SK-MEL-5 (cell line): ENCODE data around the gene SIGLECL1. TPM values are rescaled to one million over a fixed set of nuclear protein-coding genes. Genes with fewer than 3 reads are reported as not detected.

Experiments
- small RNA-seq, 2 experiments: library from RNA; depleted of rRNA; stranded (forward); fragments of <200 nt; gene quantifications; one replicate each; pipeline ENCODE3, GENCODE V24; 2014
- total RNA-seq: library from RNA; depleted of rRNA; stranded (reverse); fragments of >200 nt; shearing (Covaris generic); gene quantifications from 2 replicates; pipeline ENCODE4 v1.2.3, GENCODE V29; 2014; rRNA removed

SIGLECL1 gene
- total RNA-seq, 1 experiment from 2014 or later: not detected

Small RNAs within 50 kb of the gene (small RNA-seq; reads per million reads assigned to genes)
- 0 reads per million in 2 experiments for gene MIR8074

Other genes with a start within 250 kb of the SIGLECL1 start
- gene KLK8, start 249.5 kb upstream of the SIGLECL1 start, total RNA-seq: 0.96 TPM in 1 of 2 replicates, not detected in the other
- gene KLK10, start 231.4 kb upstream of the SIGLECL1 start, total RNA-seq: not detected in 2 replicates
- not detected in 2 replicates for gene KLK11, start 224.5 kb upstream of the SIGLECL1 start, total RNA-seq
- not detected in 2 replicates for gene KLK12, start 216.1 kb upstream of the SIGLECL1 start, total RNA-seq
- gene KLK13, start 186.0 kb upstream of the SIGLECL1 start, total RNA-seq: not detected in 2 replicates
- not detected in 2 replicates for gene KLK14, start 168.2 kb upstream of the SIGLECL1 start, total RNA-seq
- 13.0 and 13.8 TPM in 2 replicates for gene CTU1, start 142.7 kb upstream of the SIGLECL1 start, total RNA-seq
- gene SIGLEC9, start 126.2 kb upstream of the SIGLECL1 start, total RNA-seq: not detected in 2 replicates
- gene SIGLEC7, start 108.8 kb upstream of the SIGLECL1 start, total RNA-seq: not detected in 2 replicates
- gene CD33, start 26.0 kb upstream of the SIGLECL1 start, total RNA-seq: 0.19 and 0.63 TPM in 2 replicates
- gene IGLON5, start 60.6 kb downstream of the SIGLECL1 start, total RNA-seq: 0.11 TPM in 1 of 2 replicates, not detected in the other
- 0.75 and 0.77 TPM in 2 replicates for gene VSIG10L, start 91.1 kb downstream of the SIGLECL1 start, total RNA-seq
- gene ETFB, start 115.3 kb downstream of the SIGLECL1 start, total RNA-seq: 127 and 138 TPM in 2 replicates
- gene CLDND2, start 117.9 kb downstream of the SIGLECL1 start, total RNA-seq: not detected in 2 replicates
- gene NKG7, start 121.6 kb downstream of the SIGLECL1 start, total RNA-seq: not detected in 2 replicates
- gene LIM2, start 136.9 kb downstream of the SIGLECL1 start, total RNA-seq: not detected in 2 replicates
- gene C19orf84, start 139.5 kb downstream of the SIGLECL1 start, total RNA-seq: not detected in 2 replicates
- not detected in 2 replicates for gene SIGLEC10, start 166.6 kb downstream of the SIGLECL1 start, total RNA-seq
- gene SIGLEC8, start 207.4 kb downstream of the SIGLECL1 start, total RNA-seq: not detected in 2 replicates
- gene CEACAM18, start 227.5 kb downstream of the SIGLECL1 start, total RNA-seq: not detected in 2 replicates